ENCODE data around the gene C19orf25. TPM values are rescaled to one million over a fixed set of nuclear protein-coding genes. Genes with fewer than 3 reads are reported as not detected.
A peak's percentile ranks its signal among the peaks of the same experiment; 100 is the strongest.

C19orf25 gene
- total and polyA plus RNA-seq, 9 of the 15 experiments (the other 6 are each of a cell fraction or from before 2014, with no cell fraction given), result 0.79 to 96.0 (median 36.1) TPM

DNA sequence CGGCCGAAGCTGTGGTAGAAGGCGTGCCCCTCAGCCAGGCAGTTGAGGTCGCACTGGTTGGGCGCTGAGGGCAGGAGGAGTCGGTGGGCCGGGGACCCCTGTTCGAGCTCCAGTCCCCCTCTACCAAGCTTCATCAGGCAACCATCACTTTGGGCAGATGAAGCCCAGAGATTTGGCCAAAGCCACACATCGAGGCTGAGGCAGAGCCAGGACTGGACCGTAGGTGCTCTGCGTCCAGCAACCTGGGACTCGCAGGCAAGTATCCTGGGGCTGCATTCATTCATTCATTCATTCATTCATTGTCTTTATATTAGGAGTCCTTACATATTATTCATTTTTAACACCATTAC, 29.5 kb upstream of the C19orf25 start (continued):
- TF ChIP-seq HEY1 (CRISPR knock-in tag; IDR thresholded peaks at IDR 0.05; ENCODE audit: borderline replicate concordance) (no peak), BRF2 (IDR thresholded peaks at IDR 0.05; ENCODE audit: borderline replicate concordance, insufficient read depth, insufficient read length) (no peak), SMARCA4 (IDR thresholded peaks at IDR 0.05) (no peak), ZNF3 (CRISPR knock-in tag; IDR thresholded peaks at IDR 0.05) (no peak), ZNF121 (CRISPR knock-in tag; conservative IDR thresholded peaks at IDR 0.05) (0 out of 2 replicates have a peak, but pooled peaks have one; percentile 5), ZFX (CRISPR knock-in tag; IDR thresholded peaks at IDR 0.05) (0 out of 2 replicates have a peak, but pooled peaks have one; percentile 7), THAP12 (CRISPR knock-in tag; IDR thresholded peaks at IDR 0.05) (peak; percentile 58; the same call in 1 of the 2 replicates), HMBOX1 (IDR thresholded peaks at IDR 0.05) (no peak), E2F6 (IDR thresholded peaks at IDR 0.05; ENCODE audit: borderline replicate concordance in 1 of 2, extremely low read depth in 1 of 2, insufficient read depth in 1 of 2, insufficient read length in 1 of 2, low read depth in 1 of 2, low read length in 1 of 2, poor library complexity in 1 of 2, severe bottlenecking in 1 of 2) (no peak)
- TF ChIP-seq, protein P1, sequence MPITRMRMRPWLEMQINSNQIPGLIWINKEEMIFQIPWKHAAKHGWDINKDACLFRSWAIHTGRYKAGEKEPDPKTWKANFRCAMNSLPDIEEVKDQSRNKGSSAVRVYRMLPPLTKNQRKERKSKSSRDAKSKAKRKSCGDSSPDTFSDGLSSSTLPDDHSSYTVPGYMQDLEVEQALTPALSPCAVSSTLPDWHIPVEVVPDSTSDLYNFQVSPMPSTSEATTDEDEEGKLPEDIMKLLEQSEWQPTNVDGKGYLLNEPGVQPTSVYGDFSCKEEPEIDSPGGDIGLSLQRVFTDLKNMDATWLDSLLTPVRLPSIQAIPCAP (CRISPR knock-in tag; IDR thresholded peaks at IDR 0.05; ENCODE audit: borderline replicate concordance), result no peak
- TF ChIP-seq, protein P2, sequence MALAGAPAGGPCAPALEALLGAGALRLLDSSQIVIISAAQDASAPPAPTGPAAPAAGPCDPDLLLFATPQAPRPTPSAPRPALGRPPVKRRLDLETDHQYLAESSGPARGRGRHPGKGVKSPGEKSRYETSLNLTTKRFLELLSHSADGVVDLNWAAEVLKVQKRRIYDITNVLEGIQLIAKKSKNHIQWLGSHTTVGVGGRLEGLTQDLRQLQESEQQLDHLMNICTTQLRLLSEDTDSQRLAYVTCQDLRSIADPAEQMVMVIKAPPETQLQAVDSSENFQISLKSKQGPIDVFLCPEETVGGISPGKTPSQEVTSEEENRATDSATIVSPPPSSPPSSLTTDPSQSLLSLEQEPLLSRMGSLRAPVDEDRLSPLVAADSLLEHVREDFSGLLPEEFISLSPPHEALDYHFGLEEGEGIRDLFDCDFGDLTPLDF (CRISPR knock-in tag; IDR thresholded peaks at IDR 0.05), result no peak

All from K562 (cell line).